NCI-H345 (cell line): ENCODE results near the gene RPL7L1.

Experiments
- DNase-seq: peaks from one replicate; lab custom pipeline; 2025; lab: John Stamatoyannopoulos, UW

Gene RPL7L1

DNA sequence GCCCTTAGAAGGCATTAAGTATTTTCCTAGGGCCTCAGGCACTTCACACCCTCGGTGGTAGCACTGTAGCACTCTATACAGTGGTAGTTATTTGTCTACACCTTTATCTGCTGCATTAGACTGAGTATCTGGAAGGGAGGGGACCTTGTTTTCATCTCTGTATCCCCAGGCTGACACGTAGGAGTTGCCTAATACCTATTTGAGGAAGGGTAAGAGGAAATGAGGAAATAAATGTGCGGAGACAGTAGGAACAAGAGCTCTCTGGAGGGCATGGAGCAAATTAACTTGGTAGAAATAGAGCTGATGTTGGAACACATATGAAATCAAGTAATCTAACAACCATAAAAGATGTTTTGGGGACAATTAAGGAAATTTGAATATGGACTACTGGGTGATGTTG, 53.8 kb downstream of the RPL7L1 start:
- no peak for DNase-seq

DNA sequence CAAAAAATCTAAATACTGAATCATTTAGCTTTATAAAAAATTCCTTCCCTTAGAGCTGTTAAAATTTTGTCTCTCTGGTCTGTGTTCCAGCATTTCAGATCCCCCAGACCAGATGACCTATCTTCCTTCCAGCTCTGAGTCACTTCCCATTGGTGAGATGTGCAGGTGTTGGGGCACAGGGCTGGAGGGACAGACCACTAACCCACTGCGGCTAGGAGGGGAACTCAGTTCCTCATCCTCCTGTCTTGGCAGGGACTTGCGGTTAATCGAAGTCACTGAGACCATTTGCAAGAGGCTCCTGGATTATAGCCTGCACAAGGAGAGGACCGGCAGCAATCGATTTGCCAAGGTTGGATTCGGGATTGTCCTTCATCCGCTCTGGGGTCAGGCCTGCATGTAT, 55.9 kb downstream of the RPL7L1 start:
- no peak for DNase-seq

DNA sequence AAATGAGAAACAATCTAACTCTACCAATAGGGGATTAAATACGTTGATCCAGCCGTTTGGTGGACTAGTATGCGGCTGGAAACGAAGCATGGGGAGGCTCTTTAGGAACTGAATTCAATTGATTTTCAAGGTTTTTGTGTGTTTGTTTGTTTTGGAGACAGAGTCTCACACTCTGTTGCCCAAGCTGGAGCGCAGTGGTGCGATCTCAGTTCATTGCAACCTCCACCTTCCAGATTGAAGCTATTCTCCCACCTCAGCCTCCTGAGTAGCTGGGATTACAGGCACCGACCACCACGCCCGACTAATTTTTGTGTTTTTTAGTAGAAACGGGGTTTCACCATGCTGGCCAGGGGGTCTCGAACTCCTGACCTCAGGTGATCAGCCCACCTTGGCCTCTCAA, 57.0 kb downstream of the RPL7L1 start:
- no peak for DNase-seq

DNA sequence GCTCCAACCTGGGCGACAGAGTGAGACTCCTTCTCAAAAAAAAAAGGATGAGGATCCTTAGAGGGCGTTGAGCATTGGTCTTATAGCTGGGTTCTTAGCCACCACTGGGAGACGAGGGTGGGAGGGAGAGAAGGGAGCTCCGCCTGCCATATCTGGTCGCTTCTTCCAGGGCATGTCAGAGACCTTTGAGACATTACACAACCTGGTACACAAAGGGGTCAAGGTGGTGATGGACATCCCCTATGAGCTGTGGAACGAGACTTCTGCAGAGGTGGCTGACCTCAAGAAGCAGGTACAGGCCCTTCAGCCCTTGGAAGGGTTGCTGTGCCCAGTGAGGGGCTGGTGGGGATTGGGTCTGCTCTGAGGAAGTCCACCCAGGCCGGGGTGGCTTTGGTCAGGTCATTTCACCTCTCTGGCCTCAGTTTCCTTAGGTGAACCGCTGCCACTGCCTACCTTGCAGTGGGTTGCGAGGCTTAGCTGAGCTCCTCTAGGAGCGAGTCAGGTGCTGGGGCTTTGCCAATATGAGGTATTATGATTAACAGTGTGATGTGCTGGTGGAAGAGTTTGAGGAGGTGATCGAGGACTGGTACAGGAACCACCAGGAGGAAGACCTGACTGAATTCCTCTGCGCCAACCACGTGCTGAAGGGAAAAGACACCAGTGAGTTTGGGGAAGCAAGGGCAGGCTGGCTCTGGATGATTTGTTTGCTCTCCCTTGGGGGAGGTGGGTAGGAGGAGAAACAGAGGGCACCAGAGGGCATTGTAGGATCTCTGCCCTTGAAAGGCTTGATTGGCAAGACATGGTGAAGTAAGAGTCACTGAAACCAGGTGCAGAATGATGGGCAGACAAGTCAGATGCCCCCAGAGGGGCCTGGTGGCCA, 58.4 kb downstream of the RPL7L1 start:
- no peak for DNase-seq

DNA sequence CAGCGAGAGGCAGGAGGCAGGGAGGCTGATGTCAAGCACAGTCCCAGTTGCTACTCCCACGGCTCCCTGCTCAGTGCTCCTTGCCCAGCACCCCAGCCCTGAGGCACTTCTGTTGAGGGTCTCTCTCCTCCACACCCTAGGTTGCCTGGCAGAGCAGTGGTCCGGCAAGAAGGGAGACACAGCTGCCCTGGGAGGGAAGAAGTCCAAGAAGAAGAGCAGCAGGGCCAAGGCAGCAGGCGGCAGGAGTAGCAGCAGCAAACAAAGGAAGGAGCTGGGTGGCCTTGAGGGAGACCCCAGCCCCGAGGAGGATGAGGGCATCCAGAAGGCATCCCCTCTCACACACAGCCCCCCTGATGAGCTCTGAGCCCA, 59.0 kb downstream of the RPL7L1 start:
- no peak for DNase-seq

DNA sequence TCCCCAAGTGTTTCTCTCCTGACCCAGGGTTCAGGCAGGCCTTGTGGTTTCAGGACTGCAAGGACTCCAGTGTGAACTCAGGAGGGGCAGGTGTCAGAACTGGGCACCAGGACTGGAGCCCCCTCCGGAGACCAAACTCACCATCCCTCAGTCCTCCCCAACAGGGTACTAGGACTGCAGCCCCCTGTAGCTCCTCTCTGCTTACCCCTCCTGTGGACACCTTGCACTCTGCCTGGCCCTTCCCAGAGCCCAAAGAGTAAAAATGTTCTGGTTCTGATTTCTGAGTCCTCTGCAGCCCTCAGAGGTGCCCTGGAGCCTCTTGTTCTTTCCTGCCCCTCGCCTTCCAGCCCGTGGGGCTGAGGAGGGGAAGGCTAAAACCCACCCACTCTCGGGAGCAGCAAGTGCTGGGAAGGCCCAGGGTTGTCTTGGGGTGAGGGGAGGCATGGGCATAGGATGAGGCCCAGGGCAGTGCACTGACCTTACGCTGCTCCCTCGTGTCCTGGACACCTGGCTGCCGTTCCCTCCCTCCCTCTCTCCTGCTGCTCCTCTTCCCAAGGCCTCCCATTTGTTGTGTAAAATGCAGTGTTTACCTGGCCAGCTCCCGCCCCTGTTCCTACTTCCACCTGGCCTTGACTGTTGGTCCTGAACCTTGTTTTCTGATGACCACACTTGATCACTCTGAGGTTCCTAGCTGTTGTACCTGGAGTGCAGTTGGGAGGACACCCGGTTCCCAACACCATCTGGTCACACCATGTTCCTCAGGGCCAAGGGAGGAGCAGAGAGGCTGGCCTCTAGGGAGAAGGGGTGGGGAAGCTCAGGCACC, 59.8 kb downstream of the RPL7L1 start:
- no peak for DNase-seq
